ENCODE measurements around the gene LYSMD1. TPM values are rescaled to one million over a fixed set of nuclear protein-coding genes. Genes with fewer than 3 reads are reported as not detected.

The LYSMD1 gene
- total and polyA plus RNA-seq, 2 experiments from 2014 or later: 1.0 to 16.2 TPM

GRCh38 chr1:151176514-151177045, 10.9 kb upstream of the LYSMD1 start:
- no peak for DNase-seq (ENCODE audit: low spot score)
- H3K27ac ChIP-seq: no peak overlapping the region
- H3K9me3 ChIP-seq (ENCODE audit: low read depth): no peaks in the 10 kb centered on the region
- no peaks in the 10 kb centered on the region for H3K27me3 ChIP-seq
- H3K36me3 ChIP-seq (replicated peaks; ENCODE audit: insufficient read depth, low read depth): no peaks in the 10 kb centered on the region
- no peaks in the 10 kb centered on the region for H3K4me1 ChIP-seq (ENCODE audit: insufficient read depth)
- H2AFZ ChIP-seq: no peak overlapping the region
- TF ChIP-seq EZH2phosphoT487 (IDR thresholded peaks at IDR 0.05; ENCODE audit: low read depth, severe bottlenecking, unreplicated experiment) (no peak), EZH2 (IDR thresholded peaks at IDR 0.05; ENCODE audit: borderline replicate concordance) (no peak), CTCF (IDR thresholded peaks at IDR 0.05; ENCODE audit: poor library complexity) (no peak)
- no peak overlapping the region for H3K4me2 ChIP-seq
- no peaks in the 10 kb centered on the region for H4K20me1 ChIP-seq (ENCODE audit: insufficient read depth, poor library complexity, severe bottlenecking)
- no peak overlapping the region for H3K4me3 ChIP-seq
- no peaks in the 10 kb centered on the region for H3K9me2 ChIP-seq (replicated peaks; ENCODE audit: insufficient read depth)
- H3K79me2 ChIP-seq: no peaks in the 10 kb centered on the region
- WGBS (ENCODE audit: low lambda C conversion rate, missing lambda C conversion rate): 95% methylated on average over 16 of the region's 17 CpGs

GRCh38 chr1:151175863-151176262, 10.2 kb upstream of the LYSMD1 start, which contains the start of gene TMOD4:
Gene TMOD4, minus strand, starts transcription at chr1:151175981. Its CDS starts 1,106 bp downstream, at chr1:151174875.
- Histone ChIP-seq H3K27me3 (no peaks in the 10 kb centered on the region), H3K4me2 (no peak within 1 kb of the TSS), H3K4me3 (no peak within 1 kb of the TSS), H3K79me2 (no peaks in the 10 kb centered on the region), H3K9me2 (replicated peaks; ENCODE audit: insufficient read depth) (no peaks in the 10 kb centered on the region), H3K4me1 (ENCODE audit: insufficient read depth) (no peaks in the 10 kb centered on the region), H2AFZ (no peak within 1 kb of the TSS), H3K36me3 (replicated peaks; ENCODE audit: insufficient read depth, low read depth) (no peaks in the 10 kb centered on the region), H3K27ac (no peak within 1 kb of the TSS), H3K9me3 (ENCODE audit: low read depth) (no peaks in the 10 kb centered on the region), H4K20me1 (ENCODE audit: insufficient read depth, poor library complexity, severe bottlenecking) (no peaks in the 10 kb centered on the region)
- peak; percentile 30 for DNase-seq (ENCODE audit: low spot score)
- 77% methylated on average over 4 of the region's 4 CpGs for WGBS (ENCODE audit: low lambda C conversion rate, missing lambda C conversion rate)
- TF ChIP-seq EZH2phosphoT487 (IDR thresholded peaks at IDR 0.05; ENCODE audit: low read depth, severe bottlenecking, unreplicated experiment) (no peak), CTCF (IDR thresholded peaks at IDR 0.05; ENCODE audit: poor library complexity) (peak; percentile 27), EZH2 (IDR thresholded peaks at IDR 0.05; ENCODE audit: borderline replicate concordance) (no peak)

- H3K4me3 ChIP-seq: no peak overlapping the region
- WGBS (ENCODE audit: low lambda C conversion rate, missing lambda C conversion rate): 88% methylated on average over 6 of the region's 6 CpGs
- H3K4me1 ChIP-seq (ENCODE audit: insufficient read depth): no peaks in the 10 kb centered on the region
- no peaks in the 10 kb centered on the region for H4K20me1 ChIP-seq (ENCODE audit: insufficient read depth, poor library complexity, severe bottlenecking)
- no peak overlapping the region for H2AFZ ChIP-seq
- H3K4me2 ChIP-seq: no peak overlapping the region
- no peak for DNase-seq (ENCODE audit: low spot score)
- no peaks in the 10 kb centered on the region for H3K36me3 ChIP-seq (replicated peaks; ENCODE audit: insufficient read depth, low read depth)
- H3K27ac ChIP-seq: no peak overlapping the region
- H3K27me3 ChIP-seq: no peaks in the 10 kb centered on the region
- no peak for TF ChIP-seq CTCF (IDR thresholded peaks at IDR 0.05; ENCODE audit: poor library complexity)
- TF ChIP-seq EZH2phosphoT487 (IDR thresholded peaks at IDR 0.05; ENCODE audit: low read depth, severe bottlenecking, unreplicated experiment): no peak
- TF ChIP-seq EZH2 (IDR thresholded peaks at IDR 0.05; ENCODE audit: borderline replicate concordance): no peak
- no peaks in the 10 kb centered on the region for H3K9me2 ChIP-seq (replicated peaks; ENCODE audit: insufficient read depth)
- no peaks in the 10 kb centered on the region for H3K9me3 ChIP-seq (ENCODE audit: low read depth)
- H3K79me2 ChIP-seq: no peaks in the 10 kb centered on the region
Observed at GRCh38 chr1:151175041-151175741, 9.5 kb upstream of the LYSMD1 start.

Measured in hepatocyte (in vitro differentiated cells).